Measurements from ENCODE around the gene XG.

DNA sequence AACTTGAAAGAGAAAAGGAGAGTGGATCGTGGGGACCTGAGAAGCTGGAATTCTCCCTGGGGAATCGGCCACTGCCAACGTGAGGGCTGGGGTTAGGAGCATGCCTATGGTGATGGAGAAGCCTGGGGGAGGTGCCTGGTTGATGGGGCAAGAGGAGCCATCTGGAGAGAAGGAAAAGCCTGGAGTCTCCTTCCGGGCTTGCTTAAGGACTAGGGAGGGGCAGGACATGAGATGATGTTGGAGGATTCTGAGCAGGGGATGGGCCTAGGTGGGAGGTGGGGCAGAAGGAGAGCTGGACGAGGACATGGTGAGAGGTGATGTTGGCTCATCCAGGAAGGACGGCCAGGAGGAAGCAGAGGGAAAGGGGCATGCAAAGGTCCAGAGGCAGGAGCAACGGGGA, 41.9 kb downstream of the XG start:
- no peak for TF ChIP-seq POLR2A (IDR thresholded peaks at IDR 0.05)
- TF ChIP-seq, protein P1, sequence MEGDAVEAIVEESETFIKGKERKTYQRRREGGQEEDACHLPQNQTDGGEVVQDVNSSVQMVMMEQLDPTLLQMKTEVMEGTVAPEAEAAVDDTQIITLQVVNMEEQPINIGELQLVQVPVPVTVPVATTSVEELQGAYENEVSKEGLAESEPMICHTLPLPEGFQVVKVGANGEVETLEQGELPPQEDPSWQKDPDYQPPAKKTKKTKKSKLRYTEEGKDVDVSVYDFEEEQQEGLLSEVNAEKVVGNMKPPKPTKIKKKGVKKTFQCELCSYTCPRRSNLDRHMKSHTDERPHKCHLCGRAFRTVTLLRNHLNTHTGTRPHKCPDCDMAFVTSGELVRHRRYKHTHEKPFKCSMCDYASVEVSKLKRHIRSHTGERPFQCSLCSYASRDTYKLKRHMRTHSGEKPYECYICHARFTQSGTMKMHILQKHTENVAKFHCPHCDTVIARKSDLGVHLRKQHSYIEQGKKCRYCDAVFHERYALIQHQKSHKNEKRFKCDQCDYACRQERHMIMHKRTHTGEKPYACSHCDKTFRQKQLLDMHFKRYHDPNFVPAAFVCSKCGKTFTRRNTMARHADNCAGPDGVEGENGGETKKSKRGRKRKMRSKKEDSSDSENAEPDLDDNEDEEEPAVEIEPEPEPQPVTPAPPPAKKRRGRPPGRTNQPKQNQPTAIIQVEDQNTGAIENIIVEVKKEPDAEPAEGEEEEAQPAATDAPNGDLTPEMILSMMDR (IDR thresholded peaks at IDR 0.05) = no peak

All from body of pancreas (tissue), 4 donors.